Astrocyte of the spinal cord (primary cell): Measurements from ENCODE around the gene TAS2R9.
A peak's percentile ranks its signal among the peaks of the same experiment; 100 is the strongest.
"Not testable (repeated sequence)": the region's sequence is repeated elsewhere in the genome, so short reads cannot be mapped to it uniquely, and the experiment has no call there.

Experiments used
- DNase-seq: peaks from one replicate; pipeline ENCODE4 v3.0.0; 2011; ENCODE audit warnings: low read depth, low spot score
- H3K4me3 ChIP-seq: 2 replicates; pipeline ENCODE4 v1.5.1; 2011; ENCODE audit warnings: low read depth, mild to moderate bottlenecking, low read length, moderate library complexity
- CTCF ChIP-seq: IDR thresholded peaks from 2 replicates; pipeline ENCODE4 v1.5.1; 2012; ENCODE audit warnings: low read depth, mild to moderate bottlenecking, low read length, inconsistent platforms
- in situ Hi-C: cut with HindIII; loops from 2 replicates; pipeline ENCODE4 v1.10.0; 2017; ENCODE audit warnings: low sequenced_read_pairs

The TAS2R9 gene

DNA sequence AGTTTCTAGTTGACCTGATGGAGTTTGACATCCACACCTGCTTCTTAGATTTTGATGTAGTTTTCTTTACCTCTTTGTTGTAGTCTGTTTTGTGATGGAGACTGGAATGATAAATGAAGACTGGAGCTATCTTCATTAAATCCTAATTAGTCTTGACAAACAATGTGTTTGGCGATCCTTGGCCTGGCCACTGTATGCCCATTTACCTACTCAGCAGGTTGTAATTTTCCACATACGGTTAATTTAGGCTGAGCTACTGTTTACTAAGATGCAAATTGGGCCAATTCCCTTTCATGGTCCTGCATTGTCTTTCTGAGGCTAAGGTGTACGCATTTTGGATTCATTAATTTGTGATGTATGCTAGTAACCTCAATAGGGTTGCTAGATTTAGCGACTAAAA, 7.4 kb downstream of the TAS2R9 start, which contains the start of gene TAS2R7:
Gene TAS2R7, minus strand, starts transcription at position 41 of the 400 bp plus-strand sequence. CDS start 57 bp downstream, outside the sequence.
- no peak for DNase-seq

GRCh38 chr12:10801741-10802140, 8.2 kb downstream of the TAS2R9 start:
- DNase-seq = no peak
- H3K4me3 ChIP-seq = no peak overlapping the region
- in situ Hi-C loops = no loop called here
- no peak for TF ChIP-seq CTCF

More for the DNA sequence above, 7.4 kb downstream of the TAS2R9 start, which contains the start of gene TAS2R7:
- in situ Hi-C loops = no loop called here
- no peak for TF ChIP-seq CTCF
- no peak within 1 kb of the TSS for H3K4me3 ChIP-seq

GRCh38 chr12:10794222-10794621, 15.7 kb downstream of the TAS2R9 start:
- DNase-seq = no peak
- TF ChIP-seq CTCF = no peak
- in situ Hi-C loops = no loop called here
- H3K4me3 ChIP-seq = no peak overlapping the region

GRCh38 chr12:10791769-10792168, 18.2 kb downstream of the TAS2R9 start:
- DNase-seq, in situ Hi-C loops, H3K4me3 ChIP-seq: not testable (repeated sequence)

- H3K4me3 ChIP-seq = no peak overlapping the region
- no peak for TF ChIP-seq CTCF
- DNase-seq = no peak
- in situ Hi-C loops = no loop called here
Measured at GRCh38 chr12:10783252-10783651, 26.7 kb downstream of the TAS2R9 start.

DNA sequence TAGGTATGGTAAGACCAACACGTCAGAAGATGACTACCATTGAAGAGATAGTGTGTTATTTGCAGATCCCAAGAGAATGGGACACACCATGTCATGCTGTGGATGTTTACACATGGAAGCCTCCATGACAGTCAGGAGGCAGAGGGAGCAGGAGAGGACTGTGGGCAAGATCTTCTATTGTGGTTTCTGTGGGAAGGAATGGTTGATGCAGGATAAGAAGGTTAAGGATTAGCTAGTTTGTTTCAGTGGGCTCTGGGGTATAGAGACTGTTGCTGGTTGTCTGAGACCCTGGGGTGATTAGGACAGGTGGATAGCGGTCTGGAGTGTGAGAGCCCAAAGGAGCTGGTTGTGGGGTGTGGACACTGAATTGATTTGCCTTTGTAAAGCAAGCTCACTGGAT, 30.9 kb downstream of the TAS2R9 start:
- TF ChIP-seq CTCF = no peak
- in situ Hi-C loops = no loop called here
- no peak for DNase-seq
- H3K4me3 ChIP-seq = no peak overlapping the region

GRCh38 chr12:10771132-10771733, 38.7 kb downstream of the TAS2R9 start:
- peak; percentile 54 for TF ChIP-seq CTCF
- peak; percentile 48 for DNase-seq
- in situ Hi-C loops = no loop called here
- no peak overlapping the region for H3K4me3 ChIP-seq
